Fibroblast of lung (primary cell): Measurements from ENCODE around the gene MPHOSPH6. TPM values are rescaled to one million over a fixed set of nuclear protein-coding genes. Genes with fewer than 3 reads are reported as not detected.
A peak's percentile ranks its signal among the peaks of the same experiment; 100 is the strongest.
"Not testable (repeated sequence)": the region's sequence is repeated elsewhere in the genome, so short reads cannot be mapped to it uniquely, and the experiment has no call there.

Source experiments
- DNase-seq, 2 donors: peaks; one replicate each; pipeline versions ENCODE4 v3.0.0 to v3.0.0-alpha.2; 2010; ENCODE audit warnings: low read depth in 2 of 2
- H2AFZ ChIP-seq: 2 replicates; pipeline ENCODE4 v1.5.1; 2012; ENCODE audit warnings: low read length, control low read depth, inconsistent platforms
- H3K27ac ChIP-seq: 2 replicates; pipeline ENCODE4 v1.5.1; 2011; ENCODE audit warnings: low read length, control low read depth; ENCODE audit not compliant: insufficient read depth
- H3K27me3 ChIP-seq: 2 replicates; pipeline ENCODE4 v1.5.1; 2011; ENCODE audit warnings: mild to moderate bottlenecking, low read length; ENCODE audit not compliant: control insufficient read depth, insufficient read depth
- H3K36me3 ChIP-seq: 2 replicates; pipeline ENCODE4 v1.5.1; 2011; ENCODE audit warnings: low read length; ENCODE audit not compliant: control insufficient read depth, insufficient read depth
- H3K4me1 ChIP-seq: 2 replicates; pipeline ENCODE4 v1.5.1; 2011; ENCODE audit warnings: low read length; ENCODE audit not compliant: control insufficient read depth, insufficient read depth; ENCODE audit errors: extremely low read depth
- H3K4me2 ChIP-seq: 2 replicates; pipeline ENCODE4 v1.5.1; 2011; ENCODE audit warnings: low read length, control low read depth; ENCODE audit not compliant: insufficient read depth; ENCODE audit errors: extremely low read depth
- H3K4me3 ChIP-seq, 4 experiments: fragments of 200-600 bp in 1 of 4; sonication (generic) in 1 of 4; replicated peaks in 1 of 4; 2 replicates each; pipeline ENCODE4 v1.5.1; 2011 to 2016; ENCODE audit warnings: low read length in 4 of 4, low read depth in 3 of 4, mild to moderate bottlenecking in 3 of 4, control low read depth in 2 of 4, inconsistent platforms in 1 of 4, mixed read lengths in 1 of 4; ENCODE audit not compliant: insufficient read depth in 1 of 4; ENCODE audit errors: control extremely low read depth in 1 of 4
- H3K79me2 ChIP-seq: 2 replicates; pipeline ENCODE4 v1.5.1; 2012; ENCODE audit warnings: mild to moderate bottlenecking, low read length, inconsistent platforms; ENCODE audit not compliant: control insufficient read depth, insufficient read depth
- H3K9ac ChIP-seq: 2 replicates; pipeline ENCODE4 v1.5.1; 2011; ENCODE audit warnings: mild to moderate bottlenecking, low read length, control low read depth; ENCODE audit not compliant: insufficient read depth
- H3K9me3 ChIP-seq: 2 replicates; pipeline ENCODE4 v1.5.1; 2012; ENCODE audit warnings: low read depth, low read length; ENCODE audit not compliant: control insufficient read depth, insufficient read depth
- H4K20me1 ChIP-seq: 2 replicates; pipeline ENCODE4 v1.5.1; 2011; ENCODE audit warnings: low read length; ENCODE audit not compliant: control insufficient read depth, insufficient read depth; ENCODE audit errors: extremely low read depth
- EZH2 ChIP-seq: IDR thresholded peaks from 2 replicates; pipeline ENCODE4 v1.5.1; 2012; ENCODE audit warnings: low read length, control low read depth, mild to moderate bottlenecking; ENCODE audit errors: missing control alignments
- polyA plus RNA-seq, 2 donors: library from polyadenylated mRNA; depleted of rRNA in 1 of 2; stranded (reverse) in 1 of 2; unstranded in 1 of 2; fragments of >200 nt; gene quantifications; 2 replicates each; pipeline ENCODE4 v1.2.1, GENCODE V29; 2011 to 2012; ENCODE audit warnings: missing spikeins in 1 of 2
- total RNA-seq: library from RNA; depleted of rRNA; stranded (reverse); fragments of >200 nt; gene quantifications from 2 replicates; pipeline ENCODE4 v1.2.1, GENCODE V29; 2014
- TF ChIP-seq, protein P1 (sequence below), 2 donors: IDR thresholded peaks in 1 of 2; conservative IDR thresholded peaks in 1 of 2; 1 replicate in 1 of 2; 2 replicates in 1 of 2; pipeline ENCODE4 v1.5.1; 2011 to 2012; ENCODE audit warnings: low read length in 2 of 2, control low read depth in 1 of 2, inconsistent platforms in 1 of 2, low read depth in 1 of 2, mild to moderate bottlenecking in 1 of 2

The MPHOSPH6 gene
- total and polyA plus RNA-seq, 2 donors (not counting 1 experiment from before 2014, with no cell fraction given): 30.4 to 36.5 TPM

- H3K4me3 ChIP-seq: no peak overlapping the region
Measured at GRCh38 chr16:82116535-82116934, 53.5 kb downstream of the MPHOSPH6 start.

GRCh38 chr16:82113741-82114140 lies 56.3 kb downstream of the MPHOSPH6 start:
- no peak overlapping the region for H3K9ac ChIP-seq
- H3K27ac ChIP-seq: no peak overlapping the region
- H3K36me3 ChIP-seq: no peaks in the 10 kb centered on the region
- DNase-seq: no peak
- no peaks in the 10 kb centered on the region for H3K27me3 ChIP-seq
- no peaks in the 10 kb centered on the region for H3K4me1 ChIP-seq
- H4K20me1 ChIP-seq: no peaks in the 10 kb centered on the region
- no peak overlapping the region for H3K4me3 ChIP-seq
- H3K4me2 ChIP-seq: no peak overlapping the region
- H2AFZ ChIP-seq: no peak overlapping the region
- H3K79me2 ChIP-seq: no peaks in the 10 kb centered on the region
- no peak for TF ChIP-seq EZH2
- TF ChIP-seq, protein P1, sequence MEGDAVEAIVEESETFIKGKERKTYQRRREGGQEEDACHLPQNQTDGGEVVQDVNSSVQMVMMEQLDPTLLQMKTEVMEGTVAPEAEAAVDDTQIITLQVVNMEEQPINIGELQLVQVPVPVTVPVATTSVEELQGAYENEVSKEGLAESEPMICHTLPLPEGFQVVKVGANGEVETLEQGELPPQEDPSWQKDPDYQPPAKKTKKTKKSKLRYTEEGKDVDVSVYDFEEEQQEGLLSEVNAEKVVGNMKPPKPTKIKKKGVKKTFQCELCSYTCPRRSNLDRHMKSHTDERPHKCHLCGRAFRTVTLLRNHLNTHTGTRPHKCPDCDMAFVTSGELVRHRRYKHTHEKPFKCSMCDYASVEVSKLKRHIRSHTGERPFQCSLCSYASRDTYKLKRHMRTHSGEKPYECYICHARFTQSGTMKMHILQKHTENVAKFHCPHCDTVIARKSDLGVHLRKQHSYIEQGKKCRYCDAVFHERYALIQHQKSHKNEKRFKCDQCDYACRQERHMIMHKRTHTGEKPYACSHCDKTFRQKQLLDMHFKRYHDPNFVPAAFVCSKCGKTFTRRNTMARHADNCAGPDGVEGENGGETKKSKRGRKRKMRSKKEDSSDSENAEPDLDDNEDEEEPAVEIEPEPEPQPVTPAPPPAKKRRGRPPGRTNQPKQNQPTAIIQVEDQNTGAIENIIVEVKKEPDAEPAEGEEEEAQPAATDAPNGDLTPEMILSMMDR (conservative IDR thresholded peaks at IDR 0.05 in 1 of 2, IDR thresholded peaks at IDR 0.05 in 1 of 2; ENCODE audit: low read depth in 1 of 2, low read length in 2 of 2): no peak
- H3K9me3 ChIP-seq: no peaks in the 10 kb centered on the region

More at GRCh38 chr16:82116535-82116934, 53.5 kb downstream of the MPHOSPH6 start:
- Histone ChIP-seq H4K20me1 (no peaks in the 10 kb centered on the region), H3K27ac (no peak overlapping the region), H3K27me3 (no peaks in the 10 kb centered on the region), H3K9me3 (no peaks in the 10 kb centered on the region), H3K9ac (no peak overlapping the region), H3K4me2 (no peak overlapping the region), H3K36me3 (no peaks in the 10 kb centered on the region), H3K79me2 (no peaks in the 10 kb centered on the region), H3K4me1 (no peaks in the 10 kb centered on the region), H2AFZ (no peak overlapping the region)
- TF ChIP-seq EZH2: no peak
- TF ChIP-seq, protein P1 (conservative IDR thresholded peaks at IDR 0.05 in 1 of 2, IDR thresholded peaks at IDR 0.05 in 1 of 2; ENCODE audit: low read depth in 1 of 2, low read length in 2 of 2): no peak
- peak; percentile 11 to 31 for DNase-seq

- no peak for DNase-seq
- Histone ChIP-seq H3K79me2 (no peaks in the 10 kb centered on the region), H3K9ac (no peak overlapping the region), H3K4me3 (no peak overlapping the region), H3K27me3 (no peaks in the 10 kb centered on the region), H3K9me3 (no peaks in the 10 kb centered on the region), H3K27ac (no peak overlapping the region), H4K20me1 (no peaks in the 10 kb centered on the region), H3K4me1 (no peaks in the 10 kb centered on the region), H2AFZ (no peak overlapping the region), H3K4me2 (no peak overlapping the region), H3K36me3 (no peaks in the 10 kb centered on the region)
- TF ChIP-seq, protein P1 (conservative IDR thresholded peaks at IDR 0.05 in 1 of 2, IDR thresholded peaks at IDR 0.05 in 1 of 2; ENCODE audit: low read depth in 1 of 2, low read length in 2 of 2): no peak
- no peak for TF ChIP-seq EZH2
Measured at GRCh38 chr16:82111944-82112343, 58.1 kb downstream of the MPHOSPH6 start.

- H3K9me3 ChIP-seq, H3K27me3 ChIP-seq, H4K20me1 ChIP-seq, DNase-seq, H3K27ac ChIP-seq, H3K4me3 ChIP-seq, H3K9ac ChIP-seq, H3K79me2 ChIP-seq, H2AFZ ChIP-seq, H3K4me1 ChIP-seq, H3K4me2 ChIP-seq, H3K36me3 ChIP-seq: not testable (repeated sequence)
Measured at GRCh38 chr16:82109266-82109665, 60.8 kb downstream of the MPHOSPH6 start.
